ENCODE results near the gene CDH4.

DNA sequence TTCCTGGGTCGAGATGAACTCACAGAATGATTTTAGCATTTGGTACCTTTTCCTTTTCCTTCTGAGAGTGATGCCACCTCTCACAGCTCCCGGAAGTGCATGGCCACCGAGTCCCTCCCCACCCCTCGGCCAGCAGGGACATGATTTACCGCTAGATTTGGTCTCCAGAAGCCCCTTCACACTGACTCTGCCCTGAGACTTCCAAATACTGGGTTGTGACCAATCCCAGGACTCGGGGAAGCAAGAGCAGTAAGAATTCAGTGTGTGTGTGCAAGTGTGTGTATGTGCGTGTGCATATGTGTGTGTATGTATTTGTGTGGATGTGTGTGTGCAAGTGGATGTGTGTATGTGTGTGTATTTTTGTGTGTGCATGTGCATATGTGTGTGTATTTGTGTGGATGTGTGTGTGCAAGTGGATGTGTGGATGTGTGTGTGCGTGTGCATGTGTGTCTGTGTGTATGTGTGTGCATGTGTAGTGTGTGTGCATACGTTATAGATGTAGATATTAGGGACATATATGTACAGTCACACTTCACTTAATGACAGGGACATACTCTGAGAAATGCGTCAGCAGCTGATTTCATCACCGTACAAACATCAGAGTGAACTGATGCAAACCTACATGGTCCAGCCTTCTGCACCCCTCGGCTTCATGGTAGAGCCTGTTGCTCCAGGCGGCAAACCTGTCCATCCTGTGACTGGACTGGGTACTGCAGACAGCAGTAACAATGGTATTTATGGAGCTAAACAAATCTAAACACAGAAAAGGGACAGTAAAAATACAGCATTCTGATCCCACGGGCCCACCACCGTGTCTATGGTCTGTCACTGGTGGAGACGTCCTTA lies 439.2 kb downstream of the CDH4 start:
- TF ChIP-seq CTCF (conservative IDR thresholded peaks at IDR 0.05; ENCODE audit: low read length) (no peak), EZH2phosphoT487 (IDR thresholded peaks at IDR 0.05; ENCODE audit: borderline replicate concordance, low read depth, low read length) (no peak)

Measured in OCI-LY7 (cell line).